ENCODE results near the gene DIAPH2.

Gene DIAPH2

DNA sequence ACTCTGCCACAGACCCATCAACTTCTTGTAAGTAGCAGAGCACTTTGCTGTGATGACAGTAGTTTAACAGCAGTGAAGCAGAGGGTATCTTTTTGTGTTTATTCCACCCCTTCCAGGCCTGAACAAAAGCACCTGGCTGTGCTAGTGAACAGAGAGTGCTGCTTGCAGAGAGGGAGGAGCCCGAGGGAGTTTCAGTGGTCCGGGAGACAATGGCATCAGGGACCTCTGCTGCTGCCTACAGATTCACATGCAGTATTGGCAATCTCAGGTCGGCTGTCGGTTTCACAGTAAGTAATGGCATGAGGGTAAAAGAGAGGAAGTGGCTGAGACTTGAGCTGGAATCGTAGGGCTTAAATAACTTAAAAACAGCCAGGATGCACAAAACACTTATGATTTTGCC lies 954.9 kb downstream of the DIAPH2 start:
- Histone ChIP-seq H3K27ac (no peak overlapping the region), H3K4me3 (ENCODE audit: low read depth in 1 of 2, low read length in 1 of 2) (no peak overlapping the region), H3K27me3 (no peaks in the 10 kb centered on the region), H3K4me1 (ENCODE audit: control insufficient read depth in 1 of 2, insufficient read depth in 1 of 2, low read depth in 1 of 2, low read length in 1 of 2) (no peaks in the 10 kb centered on the region), H3K36me3 (no peaks in the 10 kb centered on the region), H3K9me3 (no peaks in the 10 kb centered on the region)
- TF ChIP-seq, protein P1, sequence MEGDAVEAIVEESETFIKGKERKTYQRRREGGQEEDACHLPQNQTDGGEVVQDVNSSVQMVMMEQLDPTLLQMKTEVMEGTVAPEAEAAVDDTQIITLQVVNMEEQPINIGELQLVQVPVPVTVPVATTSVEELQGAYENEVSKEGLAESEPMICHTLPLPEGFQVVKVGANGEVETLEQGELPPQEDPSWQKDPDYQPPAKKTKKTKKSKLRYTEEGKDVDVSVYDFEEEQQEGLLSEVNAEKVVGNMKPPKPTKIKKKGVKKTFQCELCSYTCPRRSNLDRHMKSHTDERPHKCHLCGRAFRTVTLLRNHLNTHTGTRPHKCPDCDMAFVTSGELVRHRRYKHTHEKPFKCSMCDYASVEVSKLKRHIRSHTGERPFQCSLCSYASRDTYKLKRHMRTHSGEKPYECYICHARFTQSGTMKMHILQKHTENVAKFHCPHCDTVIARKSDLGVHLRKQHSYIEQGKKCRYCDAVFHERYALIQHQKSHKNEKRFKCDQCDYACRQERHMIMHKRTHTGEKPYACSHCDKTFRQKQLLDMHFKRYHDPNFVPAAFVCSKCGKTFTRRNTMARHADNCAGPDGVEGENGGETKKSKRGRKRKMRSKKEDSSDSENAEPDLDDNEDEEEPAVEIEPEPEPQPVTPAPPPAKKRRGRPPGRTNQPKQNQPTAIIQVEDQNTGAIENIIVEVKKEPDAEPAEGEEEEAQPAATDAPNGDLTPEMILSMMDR (IDR thresholded peaks at IDR 0.05) = no peak

Measured in neutrophil (primary cell).